DOHH2 (cell line): ENCODE data around the gene TAPBP.
"Not testable (repeated sequence)": the region's sequence is repeated elsewhere in the genome, so short reads cannot be mapped to it uniquely, and the experiment has no call there.

ENCODE experiments used
- EZH2phosphoT487 ChIP-seq: fragments of 200-600 bp; sonication (generic); IDR thresholded peaks from 2 replicates; pipeline ENCODE4 v1.6.1; 2017; ENCODE audit warnings: borderline replicate concordance, mild to moderate bottlenecking, antibody characterized with exemption, low read length, moderate library complexity, mixed read lengths
- TF ChIP-seq, protein P1 (sequence below): fragments of 200-600 bp; sonication (generic); IDR thresholded peaks from one replicate; pipeline ENCODE4 v1.5.1; 2014; ENCODE audit warnings: antibody characterized with exemption, mild to moderate bottlenecking, low read depth, low read length; ENCODE audit not compliant: poor library complexity, severe bottlenecking

DNA sequence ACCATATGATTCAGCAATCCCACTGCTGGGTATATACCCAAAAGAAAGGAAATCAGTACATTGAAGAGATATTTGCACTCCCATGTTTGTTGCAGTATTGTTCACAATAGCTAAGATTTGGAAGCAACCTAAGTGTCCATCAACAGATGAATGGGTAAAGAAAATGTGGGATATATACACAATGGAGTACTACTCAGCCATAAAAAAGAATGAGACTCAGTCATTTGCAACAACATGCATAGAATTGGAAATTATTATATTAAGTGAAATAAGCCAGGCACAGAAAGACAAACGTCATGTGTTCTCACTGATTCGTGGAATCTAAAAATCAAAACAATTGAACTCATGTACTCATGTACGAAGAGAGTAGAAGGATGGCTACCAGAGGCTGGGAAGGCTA is 51.4 kb downstream of the TAPBP start:
- TF ChIP-seq, protein P1, sequence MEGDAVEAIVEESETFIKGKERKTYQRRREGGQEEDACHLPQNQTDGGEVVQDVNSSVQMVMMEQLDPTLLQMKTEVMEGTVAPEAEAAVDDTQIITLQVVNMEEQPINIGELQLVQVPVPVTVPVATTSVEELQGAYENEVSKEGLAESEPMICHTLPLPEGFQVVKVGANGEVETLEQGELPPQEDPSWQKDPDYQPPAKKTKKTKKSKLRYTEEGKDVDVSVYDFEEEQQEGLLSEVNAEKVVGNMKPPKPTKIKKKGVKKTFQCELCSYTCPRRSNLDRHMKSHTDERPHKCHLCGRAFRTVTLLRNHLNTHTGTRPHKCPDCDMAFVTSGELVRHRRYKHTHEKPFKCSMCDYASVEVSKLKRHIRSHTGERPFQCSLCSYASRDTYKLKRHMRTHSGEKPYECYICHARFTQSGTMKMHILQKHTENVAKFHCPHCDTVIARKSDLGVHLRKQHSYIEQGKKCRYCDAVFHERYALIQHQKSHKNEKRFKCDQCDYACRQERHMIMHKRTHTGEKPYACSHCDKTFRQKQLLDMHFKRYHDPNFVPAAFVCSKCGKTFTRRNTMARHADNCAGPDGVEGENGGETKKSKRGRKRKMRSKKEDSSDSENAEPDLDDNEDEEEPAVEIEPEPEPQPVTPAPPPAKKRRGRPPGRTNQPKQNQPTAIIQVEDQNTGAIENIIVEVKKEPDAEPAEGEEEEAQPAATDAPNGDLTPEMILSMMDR: not testable (repeated sequence)
- TF ChIP-seq EZH2phosphoT487: not testable (repeated sequence)
